HepG2 (cell line): ENCODE results near the gene TCF12. TPM values are rescaled to one million over a fixed set of nuclear protein-coding genes. Genes with fewer than 3 reads are reported as not detected.

Experiments
- ATAC-seq: fragments of 200-7000 bp; cut with Tn5 transposase; 3 replicates; pipeline ENCODE4 v1.9.1; 2020; ENCODE audit warnings: mild to moderate bottlenecking, moderate library complexity
- BruUV-seq: library from RNA; stranded (reverse); fragments of 400-500 nt; replicated peaks from 2 replicates; lab custom pipeline; 2021; lab: Mats Ljungman, UMichigan
- CTCF ChIA-PET: fragments of 300-600 bp; formaldehyde crosslinking; extraction: SDS; loops from one replicate; lab custom pipeline; 2021; ENCODE audit warnings: low total read pairs, inconsistent platforms, low intra/inter-chr PET ratio; lab: Yijun Ruan, JAX
- POLR2A ChIA-PET: fragments of 350-600 bp; sonication (Branson Sonifier 250); formaldehyde crosslinking; loops from one replicate; lab custom pipeline; 2020; ENCODE audit warnings: antibody characterized with exemption, inconsistent platforms; lab: Yijun Ruan, JAX
- DNase-seq: peaks from one replicate; pipeline ENCODE4 v3.0.0-alpha.2; 2015; ENCODE audit warnings: low spot score
- FAIRE-seq: peaks from 3 replicates; lab custom pipeline; 2011; peaks lifted over from hg19 to GRCh38; lab: Jason Lieb, UNC
- H2AFZ ChIP-seq: one replicate; pipeline ENCODE4 v1.6.1; 2011; ENCODE audit warnings: low read length, inconsistent platforms
- H3K27ac ChIP-seq: fragments of 300-600 bp; 3 replicates; pipeline ENCODE4 v1.8.0; 2011; ENCODE audit warnings: mixed run types, mild to moderate bottlenecking, mixed read lengths, low read length, inconsistent platforms; ENCODE audit not compliant: insufficient read depth; ENCODE audit errors: extremely low read length
- H3K27me3 ChIP-seq, 2 experiments: fragments of 200-600 bp in 1 of 2; 2 replicates in 1 of 2; 3 replicates in 1 of 2; pipeline versions ENCODE4 v1.6.0 to v1.8.0; 2011; ENCODE audit warnings: low read length in 2 of 2, mild to moderate bottlenecking in 2 of 2, moderate library complexity in 2 of 2, inconsistent platforms in 1 of 2; ENCODE audit not compliant: insufficient read depth in 2 of 2, control insufficient read depth in 1 of 2
- H3K36me3 ChIP-seq, 2 experiments: fragments of 200-600 bp in 1 of 2; replicated peaks in 1 of 2; 2 replicates in 1 of 2; 3 replicates in 1 of 2; pipeline versions ENCODE4 v1.5.1 to v1.8.0; 2011; ENCODE audit warnings: low read length in 2 of 2, inconsistent platforms in 1 of 2; ENCODE audit not compliant: insufficient read depth in 2 of 2, control insufficient read depth in 1 of 2
- H3K4me1 ChIP-seq: 2 replicates; pipeline ENCODE4 v1.5.1; 2012; ENCODE audit warnings: low read length, inconsistent platforms; ENCODE audit not compliant: insufficient read depth
- H3K4me2 ChIP-seq: 2 replicates; pipeline ENCODE4 v1.6.0; 2011; ENCODE audit warnings: low read depth, low read length, inconsistent platforms
- H3K4me3 ChIP-seq, 3 experiments: fragments of 200-600 bp in 1 of 3; sonication (generic), shearing (Covaris generic) in 1 of 3; replicated peaks in 1 of 3; 2 replicates each; pipeline ENCODE4 v1.5.1; 2011 to 2016; ENCODE audit warnings: low read length in 3 of 3, inconsistent platforms in 2 of 3, low read depth in 2 of 3, mild to moderate bottlenecking in 2 of 3, control low read depth in 1 of 3, mixed read lengths in 1 of 3; ENCODE audit not compliant: insufficient read depth in 1 of 3
- H3K79me2 ChIP-seq: one replicate; pipeline ENCODE4 v1.6.1; 2011; ENCODE audit warnings: low read length, inconsistent platforms; ENCODE audit not compliant: insufficient read depth
- H3K9ac ChIP-seq: 2 replicates; pipeline ENCODE4 v1.6.0; 2011; ENCODE audit warnings: mild to moderate bottlenecking, low read depth, low read length, inconsistent platforms; ENCODE audit not compliant: insufficient read depth
- H3K9me3 ChIP-seq: 2 replicates; pipeline ENCODE4 v1.5.1; 2012; ENCODE audit warnings: mild to moderate bottlenecking, low read length
- H4K20me1 ChIP-seq: 2 replicates; pipeline ENCODE4 v1.6.0; 2011; ENCODE audit warnings: inconsistent platforms, mild to moderate bottlenecking, low read length, moderate library complexity; ENCODE audit not compliant: insufficient read depth
- FOXM1 ChIP-seq: sonication (generic); formaldehyde crosslinking; IDR thresholded peaks from 2 replicates; pipeline ENCODE4 v1.5.0; 2020; ENCODE audit warnings: missing genetic modification reagents
- KLF11 ChIP-seq: IDR thresholded peaks from 2 replicates; pipeline ENCODE4 v1.6.1; 2016; ENCODE audit warnings: missing compliant biosample characterization
- RFX3 ChIP-seq: IDR thresholded peaks from 2 replicates; pipeline ENCODE4 v1.6.1; 2016; ENCODE audit warnings: missing biosample characterization, missing genetic modification reagents
- SRSF9 ChIP-seq: fragments of 200-400 bp; formaldehyde crosslinking; IDR thresholded peaks from 2 replicates; pipeline ENCODE4 v1.6.1; 2018; ENCODE audit warnings: borderline replicate concordance, mild to moderate bottlenecking, low read depth, low read length; ENCODE audit not compliant: insufficient read depth, poor library complexity, severe bottlenecking
- SUZ12 ChIP-seq: fragments of 150-350 bp; IDR thresholded peaks from 2 replicates; pipeline ENCODE4 v1.6.1; 2014; ENCODE audit warnings: low read depth, low read length
- U2AF2 ChIP-seq: fragments of 200-400 bp; formaldehyde crosslinking; IDR thresholded peaks from 2 replicates; pipeline ENCODE4 v1.6.1; 2017; ENCODE audit warnings: low read depth, mild to moderate bottlenecking, low read length
- ZNF33A ChIP-seq: sonication (generic); formaldehyde crosslinking; IDR thresholded peaks from 2 replicates; pipeline ENCODE4 v1.5.1; 2020; ENCODE audit warnings: missing genetic modification reagents, mild to moderate bottlenecking, moderate library complexity, borderline replicate concordance
- WGBS: methylation state at CpG from one replicate; pipeline ENCODE4 v1.1.6; 2017; ENCODE audit warnings: low lambda C conversion rate; 5-methylcytosine and 5-hydroxymethylcytosine counted together
- in situ Hi-C: cut with HindIII; loops from 2 replicates; pipeline ENCODE4 v1.10.0; 2017; ENCODE audit warnings: low pct_unique_long_range_greater_than_20kb; ENCODE audit not compliant: extremely low pct_ligation_motif_present
- intact Hi-C: fragments of 100-400 bp; cut with micrococcal nuclease; formaldehyde crosslinking; loops from one replicate; pipeline ENCODE4 v1.10.0; 2022; ENCODE audit not compliant: unreplicated experiment
- polyA plus RNA-seq, 8 experiments: library from polyadenylated mRNA; depleted of rRNA in 3 of 8; stranded (reverse) in 7 of 8; unstranded in 1 of 8; fragments of >200 nt; fragmentation: Illumina TruSeq in 4 of 8; extraction: Trizol in 4 of 8; gene quantifications; 2 replicates each; pipeline versions ENCODE4 v1.2.1 to v1.2.3, GENCODE V29; 2011 to 2016; ENCODE audit warnings: low read depth in 4 of 8, missing spikeins in 1 of 8, mixed read lengths in 1 of 8; ENCODE audit not compliant: insufficient read depth in 1 of 8
- total RNA-seq, 5 experiments: library from RNA; depleted of rRNA; stranded (reverse); fragments of >200 nt; fragmentation: Illumina TruSeq; extraction: Trizol; gene quantifications; 2 replicates each; pipeline ENCODE4 v1.2.3, GENCODE V29; 2016; ENCODE audit warnings: low read depth in 1 of 5
- TF ChIP-seq, protein P1 (sequence below): sonication (generic); formaldehyde crosslinking; IDR thresholded peaks from 2 replicates; pipeline ENCODE4 v1.8.0; 2022; ENCODE audit warnings: missing genetic modification reagents, mild to moderate bottlenecking, inconsistent platforms, borderline replicate concordance
- TF ChIP-seq, protein P2 (sequence below): sonication (generic); formaldehyde crosslinking; IDR thresholded peaks from 2 replicates; pipeline ENCODE4 v1.4.0; 2020; ENCODE audit warnings: missing genetic modification reagents, mild to moderate bottlenecking, borderline replicate concordance
- TF ChIP-seq, protein P3 (sequence below): IDR thresholded peaks from 2 replicates; pipeline ENCODE4 v1.6.1; 2012; ENCODE audit warnings: inconsistent platforms
- TF ChIP-seq, protein P4 (sequence below): sonication (generic); formaldehyde crosslinking; IDR thresholded peaks from 2 replicates; pipeline ENCODE4 v1.5.1; 2020; ENCODE audit warnings: missing genetic modification reagents, mild to moderate bottlenecking, borderline replicate concordance
- TF ChIP-seq, protein P5 (sequence below): sonication (generic); formaldehyde crosslinking; conservative IDR thresholded peaks from 2 replicates; pipeline ENCODE4 v1.8.0; 2022; ENCODE audit warnings: missing genetic modification reagents

The TCF12 gene
- total and polyA plus RNA-seq, 2 of the 13 experiments (the other 11 are each of a cell fraction or from before 2014, with no cell fraction given), result 48.6 to 51.1 TPM

DNA sequence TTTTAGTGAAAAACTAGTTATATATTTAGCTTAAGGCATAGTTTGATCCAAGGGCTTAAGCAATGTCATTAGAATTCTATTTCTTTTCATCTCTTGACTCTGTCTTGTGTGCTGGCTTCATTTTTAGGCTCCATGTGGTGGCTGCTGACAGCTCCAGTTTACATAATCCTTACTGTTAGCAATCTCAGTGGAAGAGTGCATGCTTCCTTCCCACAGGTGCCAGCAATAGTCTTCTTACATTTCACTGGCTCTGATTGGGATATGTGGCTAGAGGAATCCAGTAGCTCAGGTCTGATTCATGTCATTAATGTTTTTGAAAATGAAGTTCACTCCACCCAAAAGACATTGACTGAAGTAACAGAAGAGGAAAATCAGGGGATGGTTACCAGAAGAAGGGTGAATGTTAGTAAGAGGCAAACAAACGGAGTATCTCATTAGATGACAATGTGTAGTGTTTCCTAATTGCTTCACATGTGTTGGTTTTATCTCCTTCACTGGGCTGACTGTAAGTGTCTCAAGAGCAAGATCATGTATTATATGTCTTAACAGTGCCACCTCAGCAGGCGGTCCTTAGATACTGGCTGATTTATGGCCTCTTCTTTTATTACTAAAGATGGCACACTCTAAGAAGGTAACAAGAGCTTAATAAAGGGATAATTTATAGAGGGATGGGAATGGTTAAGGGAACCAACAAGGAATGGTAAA, 25.6 kb upstream of the TCF12 start:
- H3K4me2 ChIP-seq, result no peak overlapping the region
- TF ChIP-seq, protein P1, sequence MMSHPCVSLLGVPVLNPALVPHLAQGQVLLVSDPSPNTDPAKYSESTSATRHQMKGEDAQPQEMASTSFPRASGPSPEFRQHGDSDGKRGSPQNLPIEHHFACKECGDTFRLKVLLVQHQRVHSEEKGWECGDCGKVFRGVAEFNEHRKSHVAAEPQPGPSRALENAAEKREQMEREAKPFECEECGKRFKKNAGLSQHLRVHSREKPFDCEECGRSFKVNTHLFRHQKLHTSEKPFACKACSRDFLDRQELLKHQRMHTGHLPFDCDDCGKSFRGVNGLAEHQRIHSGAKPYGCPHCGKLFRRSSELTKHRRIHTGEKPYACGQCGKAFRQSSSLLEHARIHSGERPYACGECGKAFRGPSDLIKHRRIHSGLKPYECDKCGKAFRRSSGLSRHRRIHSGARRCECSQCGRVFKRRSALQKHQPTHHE (CRISPR knock-in tag), result no peak
- TF ChIP-seq U2AF2, result no peak
- no peak for TF ChIP-seq ZNF33A (CRISPR knock-in tag)
- no peak for TF ChIP-seq RFX3 (CRISPR knock-in tag)
- TF ChIP-seq, protein P2, sequence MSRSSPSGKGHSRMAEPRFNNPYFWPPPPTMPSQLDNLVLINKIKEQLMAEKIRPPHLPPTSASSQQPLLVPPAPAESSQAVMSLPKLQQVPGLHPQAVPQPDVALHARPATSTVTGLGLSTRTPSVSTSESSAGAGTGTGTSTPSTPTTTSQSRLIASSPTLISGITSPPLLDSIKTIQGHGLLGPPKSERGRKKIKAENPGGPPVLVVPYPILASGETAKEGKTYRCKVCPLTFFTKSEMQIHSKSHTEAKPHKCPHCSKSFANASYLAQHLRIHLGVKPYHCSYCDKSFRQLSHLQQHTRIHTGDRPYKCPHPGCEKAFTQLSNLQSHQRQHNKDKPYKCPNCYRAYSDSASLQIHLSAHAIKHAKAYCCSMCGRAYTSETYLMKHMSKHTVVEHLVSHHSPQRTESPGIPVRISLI (CRISPR knock-in tag), result no peak
- no peak for TF ChIP-seq KLF11 (CRISPR knock-in tag)
- TF ChIP-seq FOXM1 (CRISPR knock-in tag), result no peak
- TF ChIP-seq SRSF9, result no peak
- TF ChIP-seq, protein P3, sequence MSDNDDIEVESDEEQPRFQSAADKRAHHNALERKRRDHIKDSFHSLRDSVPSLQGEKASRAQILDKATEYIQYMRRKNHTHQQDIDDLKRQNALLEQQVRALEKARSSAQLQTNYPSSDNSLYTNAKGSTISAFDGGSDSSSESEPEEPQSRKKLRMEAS, result no peak
- TF ChIP-seq, protein P4, sequence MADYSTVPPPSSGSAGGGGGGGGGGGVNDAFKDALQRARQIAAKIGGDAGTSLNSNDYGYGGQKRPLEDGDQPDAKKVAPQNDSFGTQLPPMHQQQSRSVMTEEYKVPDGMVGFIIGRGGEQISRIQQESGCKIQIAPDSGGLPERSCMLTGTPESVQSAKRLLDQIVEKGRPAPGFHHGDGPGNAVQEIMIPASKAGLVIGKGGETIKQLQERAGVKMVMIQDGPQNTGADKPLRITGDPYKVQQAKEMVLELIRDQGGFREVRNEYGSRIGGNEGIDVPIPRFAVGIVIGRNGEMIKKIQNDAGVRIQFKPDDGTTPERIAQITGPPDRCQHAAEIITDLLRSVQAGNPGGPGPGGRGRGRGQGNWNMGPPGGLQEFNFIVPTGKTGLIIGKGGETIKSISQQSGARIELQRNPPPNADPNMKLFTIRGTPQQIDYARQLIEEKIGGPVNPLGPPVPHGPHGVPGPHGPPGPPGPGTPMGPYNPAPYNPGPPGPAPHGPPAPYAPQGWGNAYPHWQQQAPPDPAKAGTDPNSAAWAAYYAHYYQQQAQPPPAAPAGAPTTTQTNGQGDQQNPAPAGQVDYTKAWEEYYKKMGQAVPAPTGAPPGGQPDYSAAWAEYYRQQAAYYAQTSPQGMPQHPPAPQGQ (CRISPR knock-in tag), result no peak
- TF ChIP-seq SUZ12, result no peak
- TF ChIP-seq, protein P5, sequence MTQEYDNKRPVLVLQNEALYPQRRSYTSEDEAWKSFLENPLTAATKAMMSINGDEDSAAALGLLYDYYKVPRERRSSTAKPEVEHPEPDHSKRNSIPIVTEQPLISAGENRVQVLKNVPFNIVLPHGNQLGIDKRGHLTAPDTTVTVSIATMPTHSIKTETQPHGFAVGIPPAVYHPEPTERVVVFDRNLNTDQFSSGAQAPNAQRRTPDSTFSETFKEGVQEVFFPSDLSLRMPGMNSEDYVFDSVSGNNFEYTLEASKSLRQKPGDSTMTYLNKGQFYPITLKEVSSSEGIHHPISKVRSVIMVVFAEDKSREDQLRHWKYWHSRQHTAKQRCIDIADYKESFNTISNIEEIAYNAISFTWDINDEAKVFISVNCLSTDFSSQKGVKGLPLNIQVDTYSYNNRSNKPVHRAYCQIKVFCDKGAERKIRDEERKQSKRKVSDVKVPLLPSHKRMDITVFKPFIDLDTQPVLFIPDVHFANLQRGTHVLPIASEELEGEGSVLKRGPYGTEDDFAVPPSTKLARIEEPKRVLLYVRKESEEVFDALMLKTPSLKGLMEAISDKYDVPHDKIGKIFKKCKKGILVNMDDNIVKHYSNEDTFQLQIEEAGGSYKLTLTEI (CRISPR knock-in tag), result no peak
- H3K4me1 ChIP-seq, result peaks cover 13% of the 10 kb centered on the region
- H3K9ac ChIP-seq, result no peak overlapping the region
- no peaks in the 10 kb centered on the region for H4K20me1 ChIP-seq
- intact Hi-C loops (no loop called here), in situ Hi-C loops (no loop called here)
- no peak for ATAC-seq
- no peaks in the 10 kb centered on the region; a peak in 1 of 5 replicates for H3K27me3 ChIP-seq
- H3K9me3 ChIP-seq, result no peaks in the 10 kb centered on the region
- BruUV-seq, result no TSS peak
- H3K36me3 ChIP-seq, result no peaks in the 10 kb centered on the region
- H3K4me3 ChIP-seq, result no peak overlapping the region
- no peak for FAIRE-seq
- WGBS, result 90% methylated on average over 2 of the region's 2 CpGs
- ChIA-PET CTCF (no interaction called here), POLR2A (interaction anchor here (0.6 kb wide), 1 partner anchor 105 kb away, joined by 3 read pairs; no protein-coding TSS in a partner anchor)
- H3K27ac ChIP-seq, result no peak overlapping the region
- no peaks in the 10 kb centered on the region for H3K79me2 ChIP-seq
- H2AFZ ChIP-seq, result no peak overlapping the region
- DNase-seq, result no peak
